Measurements from ENCODE around the gene RASA1. TPM values are rescaled to one million over a fixed set of nuclear protein-coding genes. Genes with fewer than 3 reads are reported as not detected.

RASA1 gene
- total RNA-seq, 1 donor: 43.8 TPM

DNA sequence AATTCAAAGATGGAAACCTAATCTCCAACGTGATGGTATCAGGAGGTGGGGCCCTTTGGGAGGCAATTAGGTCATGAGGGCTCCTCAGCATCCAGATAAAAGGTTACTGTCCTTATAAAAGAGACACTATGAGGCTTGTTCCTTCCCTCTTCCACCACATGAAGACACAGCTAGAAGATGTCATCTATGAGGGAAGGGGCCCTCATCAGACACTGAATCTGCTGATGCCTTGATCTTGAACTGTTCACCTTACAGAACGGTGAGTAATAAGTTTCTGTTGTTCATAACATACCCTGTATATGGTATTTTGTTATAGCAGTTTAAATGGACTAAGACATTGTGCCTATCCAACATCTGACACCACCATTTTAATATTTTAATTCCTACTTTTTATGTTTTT, 164.8 kb downstream of the RASA1 start:
- TF ChIP-seq, protein P1, sequence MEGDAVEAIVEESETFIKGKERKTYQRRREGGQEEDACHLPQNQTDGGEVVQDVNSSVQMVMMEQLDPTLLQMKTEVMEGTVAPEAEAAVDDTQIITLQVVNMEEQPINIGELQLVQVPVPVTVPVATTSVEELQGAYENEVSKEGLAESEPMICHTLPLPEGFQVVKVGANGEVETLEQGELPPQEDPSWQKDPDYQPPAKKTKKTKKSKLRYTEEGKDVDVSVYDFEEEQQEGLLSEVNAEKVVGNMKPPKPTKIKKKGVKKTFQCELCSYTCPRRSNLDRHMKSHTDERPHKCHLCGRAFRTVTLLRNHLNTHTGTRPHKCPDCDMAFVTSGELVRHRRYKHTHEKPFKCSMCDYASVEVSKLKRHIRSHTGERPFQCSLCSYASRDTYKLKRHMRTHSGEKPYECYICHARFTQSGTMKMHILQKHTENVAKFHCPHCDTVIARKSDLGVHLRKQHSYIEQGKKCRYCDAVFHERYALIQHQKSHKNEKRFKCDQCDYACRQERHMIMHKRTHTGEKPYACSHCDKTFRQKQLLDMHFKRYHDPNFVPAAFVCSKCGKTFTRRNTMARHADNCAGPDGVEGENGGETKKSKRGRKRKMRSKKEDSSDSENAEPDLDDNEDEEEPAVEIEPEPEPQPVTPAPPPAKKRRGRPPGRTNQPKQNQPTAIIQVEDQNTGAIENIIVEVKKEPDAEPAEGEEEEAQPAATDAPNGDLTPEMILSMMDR (IDR thresholded peaks at IDR 0.05; ENCODE audit: extremely low read depth, low read depth, low read length): no peak
- Histone ChIP-seq H3K36me3 (ENCODE audit: insufficient read depth, low read length) (no peaks in the 10 kb centered on the region), H3K9me3 (ENCODE audit: low read depth, low read length) (no peaks in the 10 kb centered on the region), H3K4me1 (ENCODE audit: insufficient read depth, low read length) (no peaks in the 10 kb centered on the region), H3K27ac (ENCODE audit: low read depth, low read length) (no peak overlapping the region), H4K20me1 (ENCODE audit: insufficient read depth, low read length) (no peaks in the 10 kb centered on the region), H3K4me2 (ENCODE audit: insufficient read depth, low read length) (no peak overlapping the region), H3K27me3 (ENCODE audit: insufficient read depth, low read length) (no peaks in the 10 kb centered on the region), H3K4me3 (ENCODE audit: insufficient read depth, low read length) (no peak overlapping the region), H2AFZ (ENCODE audit: low read length) (no peak overlapping the region), H3K79me2 (ENCODE audit: insufficient read depth, low read length) (no peaks in the 10 kb centered on the region)
- no peak for DNase-seq (ENCODE audit: insufficient read length, low spot score, missing footprints)

DNA sequence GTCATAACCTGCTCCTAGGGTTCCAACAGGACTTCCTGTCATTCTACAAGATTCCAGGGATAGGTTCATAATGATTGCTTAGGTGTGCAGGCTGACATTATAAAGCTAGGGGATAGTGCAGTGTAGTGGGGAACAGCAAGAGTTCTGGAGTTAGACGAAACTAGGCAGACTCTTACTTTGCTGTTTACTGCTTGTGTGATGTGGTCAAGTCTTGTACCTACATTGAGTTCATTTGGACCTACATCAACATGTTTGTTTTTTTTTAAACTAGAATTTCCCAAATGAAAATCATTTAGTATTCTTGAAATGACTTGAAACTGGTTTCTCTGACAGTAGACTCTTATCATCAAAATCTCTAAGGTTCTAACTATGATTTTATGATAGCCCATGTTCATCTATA, 166.3 kb downstream of the RASA1 start:
- H3K79me2 ChIP-seq (ENCODE audit: insufficient read depth, low read length): no peaks in the 10 kb centered on the region
- H3K9me3 ChIP-seq (ENCODE audit: low read depth, low read length): no peaks in the 10 kb centered on the region
- no peak overlapping the region for H3K4me2 ChIP-seq (ENCODE audit: insufficient read depth, low read length)
- H4K20me1 ChIP-seq (ENCODE audit: insufficient read depth, low read length): no peaks in the 10 kb centered on the region
- TF ChIP-seq, protein P1 (IDR thresholded peaks at IDR 0.05; ENCODE audit: extremely low read depth, low read depth, low read length): no peak
- H3K27ac ChIP-seq (ENCODE audit: low read depth, low read length): no peak overlapping the region
- H3K4me3 ChIP-seq (ENCODE audit: insufficient read depth, low read length): no peak overlapping the region
- no peaks in the 10 kb centered on the region for H3K4me1 ChIP-seq (ENCODE audit: insufficient read depth, low read length)
- H2AFZ ChIP-seq (ENCODE audit: low read length): no peak overlapping the region
- DNase-seq (ENCODE audit: insufficient read length, low spot score, missing footprints): no peak
- no peaks in the 10 kb centered on the region for H3K36me3 ChIP-seq (ENCODE audit: insufficient read depth, low read length)
- H3K27me3 ChIP-seq (ENCODE audit: insufficient read depth, low read length): no peaks in the 10 kb centered on the region

DNA sequence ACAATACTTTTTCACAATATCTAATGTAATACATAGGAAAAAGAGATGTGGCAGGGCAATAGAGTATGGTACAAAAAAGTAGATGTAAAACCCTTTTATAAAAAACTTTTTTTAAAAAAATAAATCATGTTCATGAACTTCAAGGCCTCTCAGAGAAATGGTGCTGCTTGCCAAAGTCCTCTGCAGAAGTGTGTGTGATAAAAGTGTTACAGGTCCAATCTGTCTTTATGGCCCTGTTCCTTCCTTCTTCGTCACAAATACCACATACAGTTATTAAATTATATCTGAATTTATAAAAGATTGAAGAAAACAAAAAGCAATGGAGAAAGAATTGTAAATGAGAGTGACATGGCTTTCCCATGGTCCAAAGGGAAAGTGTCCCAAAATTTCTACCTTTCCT, 166.8 kb downstream of the RASA1 start:
- Histone ChIP-seq H3K9me3 (ENCODE audit: low read depth, low read length) (no peaks in the 10 kb centered on the region), H4K20me1 (ENCODE audit: insufficient read depth, low read length) (no peaks in the 10 kb centered on the region), H3K79me2 (ENCODE audit: insufficient read depth, low read length) (no peaks in the 10 kb centered on the region), H3K36me3 (ENCODE audit: insufficient read depth, low read length) (no peaks in the 10 kb centered on the region), H3K27ac (ENCODE audit: low read depth, low read length) (no peak overlapping the region), H3K4me1 (ENCODE audit: insufficient read depth, low read length) (no peaks in the 10 kb centered on the region), H3K4me2 (ENCODE audit: insufficient read depth, low read length) (no peak overlapping the region), H3K27me3 (ENCODE audit: insufficient read depth, low read length) (no peaks in the 10 kb centered on the region), H3K4me3 (ENCODE audit: insufficient read depth, low read length) (no peak overlapping the region), H2AFZ (ENCODE audit: low read length) (no peak overlapping the region)
- TF ChIP-seq, protein P1 (IDR thresholded peaks at IDR 0.05; ENCODE audit: extremely low read depth, low read depth, low read length): no peak
- no peak for DNase-seq (ENCODE audit: insufficient read length, low spot score, missing footprints)

DNA sequence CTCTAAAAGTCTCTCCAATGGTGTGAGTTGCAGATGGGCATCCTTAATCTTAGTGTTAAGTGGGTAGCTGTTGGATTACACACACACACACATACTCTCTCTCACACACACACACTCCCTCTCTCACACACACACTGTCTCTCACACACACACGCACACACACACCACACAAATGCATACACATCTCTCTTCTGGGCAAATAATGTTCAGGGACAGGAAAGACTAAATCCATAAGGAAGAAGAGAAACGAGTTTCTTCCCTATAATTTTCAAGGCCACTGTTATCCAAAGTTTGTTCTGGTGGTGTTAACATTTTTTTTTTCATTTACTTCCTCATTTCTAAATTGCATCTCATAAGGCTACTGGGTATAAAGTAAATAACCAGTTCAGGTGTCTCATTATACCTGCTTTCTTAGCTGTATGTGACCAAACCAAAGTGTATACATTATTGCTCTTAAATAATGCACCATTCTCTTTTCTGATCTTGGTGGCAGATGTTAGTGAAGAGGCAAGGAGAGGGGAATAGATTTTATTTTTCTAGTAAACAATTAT, 167.5 kb downstream of the RASA1 start:
- H3K27ac ChIP-seq (ENCODE audit: low read depth, low read length): no peak overlapping the region

More for the DNA sequence above, 167.5 kb downstream of the RASA1 start:
- DNase-seq (ENCODE audit: insufficient read length, low spot score, missing footprints): no peak
- Histone ChIP-seq H3K4me2 (ENCODE audit: insufficient read depth, low read length) (no peak overlapping the region), H4K20me1 (ENCODE audit: insufficient read depth, low read length) (no peaks in the 10 kb centered on the region), H3K9me3 (ENCODE audit: low read depth, low read length) (no peaks in the 10 kb centered on the region), H3K4me3 (ENCODE audit: insufficient read depth, low read length) (no peak overlapping the region), H3K36me3 (ENCODE audit: insufficient read depth, low read length) (no peaks in the 10 kb centered on the region), H3K27me3 (ENCODE audit: insufficient read depth, low read length) (no peaks in the 10 kb centered on the region), H3K4me1 (ENCODE audit: insufficient read depth, low read length) (no peaks in the 10 kb centered on the region), H2AFZ (ENCODE audit: low read length) (no peak overlapping the region), H3K79me2 (ENCODE audit: insufficient read depth, low read length) (no peaks in the 10 kb centered on the region)
- TF ChIP-seq, protein P1 (IDR thresholded peaks at IDR 0.05; ENCODE audit: extremely low read depth, low read depth, low read length): no peak
